GM12878 (cell line): ENCODE data around the gene TRAPPC12. TPM values are rescaled to one million over a fixed set of nuclear protein-coding genes. Genes with fewer than 3 reads are reported as not detected.

Experiments used
- ATAC-seq: fragments of 200-7000 bp; cut with Tn5 transposase; 3 replicates; pipeline ENCODE4 v1.9.1; 2020; ENCODE audit warnings: mild to moderate bottlenecking, moderate library complexity
- BruUV-seq: library from RNA; stranded (reverse); fragments of 400-500 nt; replicated peaks from 2 replicates; lab custom pipeline; 2021; lab: Mats Ljungman, UMichigan
- CTCF ChIA-PET: fragments of 300-600 bp; sonication (Branson Sonifier 250); formaldehyde crosslinking; extraction: SDS; loops from one replicate; lab custom pipeline; 2021; ENCODE audit warnings: inconsistent platforms; lab: Yijun Ruan, JAX
- POLR2A ChIA-PET: fragments of 350-600 bp; formaldehyde crosslinking; extraction: SDS; loops from one replicate; lab custom pipeline; 2021; ENCODE audit warnings: inconsistent platforms; lab: Charles Lee
- RAD21 ChIA-PET: fragments of 300-600 bp; sonication (Branson Sonifier 250); formaldehyde crosslinking; loops from one replicate; lab custom pipeline; 2023; ENCODE audit warnings: antibody characterized with exemption; ENCODE audit not compliant: unreplicated experiment; lab: Charles Lee
- SMC1A ChIA-PET: fragments of 300-600 bp; sonication (Branson Sonifier 250); formaldehyde crosslinking; loops from one replicate; lab custom pipeline; 2023; ENCODE audit not compliant: unreplicated experiment, uncharacterized antibody; lab: Charles Lee
- DNase-seq: peaks from one replicate; pipeline ENCODE4 v3.0.0-alpha.2; 2011; ENCODE audit warnings: low read depth, low spot score
- FAIRE-seq: peaks from 3 replicates; lab custom pipeline; 2011; peaks lifted over from hg19 to GRCh38; lab: Jason Lieb, UNC
- H2AFZ ChIP-seq: 2 replicates; pipeline ENCODE4 v1.6.0; 2011; ENCODE audit warnings: low read depth, low read length, control low read depth; ENCODE audit not compliant: control insufficient read depth
- H3K27ac ChIP-seq: 2 replicates; pipeline ENCODE4 v1.5.1; 2011; ENCODE audit warnings: control low read depth; ENCODE audit not compliant: control insufficient read depth, insufficient read depth
- H3K27me3 ChIP-seq, 2 experiments: replicated peaks in 1 of 2; 2 replicates each; pipeline versions ENCODE4 v1.6.0 to v1.6.1; 2011; ENCODE audit warnings: low read length in 1 of 2; ENCODE audit not compliant: control insufficient read depth in 2 of 2, insufficient read depth in 2 of 2
- H3K36me3 ChIP-seq, 2 experiments: 2 replicates each; pipeline ENCODE4 v1.5.1; 2011; ENCODE audit warnings: low read length in 1 of 2; ENCODE audit not compliant: control insufficient read depth in 2 of 2, insufficient read depth in 2 of 2
- H3K4me1 ChIP-seq: 2 replicates; pipeline ENCODE4 v1.6.1; 2011; ENCODE audit warnings: mild to moderate bottlenecking, low read length, moderate library complexity, mixed read lengths; ENCODE audit not compliant: control insufficient read depth, insufficient read depth
- H3K4me2 ChIP-seq: 2 replicates; pipeline ENCODE4 v1.6.0; 2011; ENCODE audit warnings: control low read depth; ENCODE audit not compliant: control insufficient read depth, insufficient read depth
- H3K4me3 ChIP-seq: fragments of 200-600 bp; sonication (generic); 2 replicates; pipeline ENCODE4 v1.5.1; 2016
- H3K79me2 ChIP-seq: 2 replicates; pipeline ENCODE4 v1.6.0; 2011; ENCODE audit warnings: low read length; ENCODE audit not compliant: control insufficient read depth, insufficient read depth
- H3K9ac ChIP-seq: 2 replicates; pipeline ENCODE4 v1.8.0; 2011; ENCODE audit warnings: low read length, control low read depth, mixed read lengths; ENCODE audit not compliant: control insufficient read depth, insufficient read depth
- H3K9me3 ChIP-seq: replicated peaks from 3 replicates; pipeline ENCODE4 v1.5.1; 2011; ENCODE audit warnings: mild to moderate bottlenecking, low read length; ENCODE audit not compliant: control insufficient read depth, insufficient read depth
- H4K20me1 ChIP-seq: 2 replicates; pipeline ENCODE4 v1.6.0; 2011; ENCODE audit not compliant: control insufficient read depth, insufficient read depth
- BACH1 ChIP-seq: fragments of 450-650 bp; IDR thresholded peaks from 2 replicates; pipeline ENCODE4 v1.6.1; 2017; ENCODE audit warnings: mild to moderate bottlenecking, borderline replicate concordance
- CEBPB ChIP-seq, 2 experiments: fragments of 150-350 bp in 1 of 2; IDR thresholded peaks; 2 replicates each; pipeline ENCODE4 v1.6.1; 2012 to 2014; ENCODE audit warnings: low read depth in 2 of 2, low read length in 2 of 2, borderline replicate concordance in 1 of 2, inconsistent platforms in 1 of 2
- CHD2 ChIP-seq: IDR thresholded peaks from 2 replicates; pipeline ENCODE4 v1.6.1; 2011; ENCODE audit warnings: low read depth, low read length, improper control_type of control experiment, borderline replicate concordance
- CREB1 ChIP-seq: IDR thresholded peaks from 2 replicates; pipeline ENCODE4 v1.6.1; 2012; ENCODE audit warnings: low read depth, mild to moderate bottlenecking, inconsistent platforms
- FOS ChIP-seq: IDR thresholded peaks from 3 replicates; pipeline ENCODE4 v1.6.1; 2011; ENCODE audit warnings: borderline replicate concordance; ENCODE audit not compliant: insufficient read length; ENCODE audit errors: extremely low read depth
- IKZF2 ChIP-seq, 2 experiments: fragments of 450-650 bp; IDR thresholded peaks; 2 replicates each; pipeline ENCODE4 v1.6.1; 2017; ENCODE audit warnings: mild to moderate bottlenecking in 2 of 2, moderate library complexity in 2 of 2
- IRF3 ChIP-seq: fragments of 450-650 bp; IDR thresholded peaks from 2 replicates; pipeline ENCODE4 v1.6.1; 2014; ENCODE audit warnings: mild to moderate bottlenecking
- KAT2A ChIP-seq: conservative IDR thresholded peaks from 2 replicates; pipeline ENCODE4 v1.6.1; 2011; ENCODE audit warnings: low read depth, low read length; ENCODE audit not compliant: control insufficient read depth
- NBN ChIP-seq: fragments of 450-650 bp; IDR thresholded peaks from 2 replicates; pipeline ENCODE4 v1.6.1; 2016
- PRDM15 ChIP-seq: fragments of 450-650 bp; formaldehyde crosslinking; IDR thresholded peaks from 2 replicates; pipeline ENCODE4 v1.4.0; 2020; ENCODE audit warnings: mild to moderate bottlenecking, moderate library complexity
- REST ChIP-seq: IDR thresholded peaks from 2 replicates; pipeline ENCODE4 v1.6.1; 2012; ENCODE audit warnings: mild to moderate bottlenecking, low read depth, low read length
- SREBF1 ChIP-seq: IDR thresholded peaks from 2 replicates; pipeline ENCODE4 v1.6.1; 2012; ENCODE audit warnings: mild to moderate bottlenecking, low read length
- ZNF687 ChIP-seq: fragments of 450-650 bp; IDR thresholded peaks from 2 replicates; pipeline ENCODE4 v1.6.1; 2017; ENCODE audit warnings: mild to moderate bottlenecking, moderate library complexity
- WGBS: methylation state at CpG from one replicate; pipeline ENCODE4 v1.1.6; 2016; ENCODE audit warnings: low lambda C conversion rate; ENCODE audit not compliant: insufficient replicate concordance, insufficient coverage; ENCODE audit errors: missing lambda C conversion rate; 5-methylcytosine and 5-hydroxymethylcytosine counted together
- in situ Hi-C: fragments of 300-500 bp; cut with MboI; formaldehyde crosslinking; loops from 9 replicates; pipeline ENCODE4 v1.14.3; 2018; ENCODE audit warnings: mixed read lengths
- intact Hi-C: fragments of 100-400 bp; cut with micrococcal nuclease; formaldehyde crosslinking; loops from one replicate; pipeline ENCODE4 v1.14.2; 2022; ENCODE audit not compliant: unreplicated experiment
- polyA plus RNA-seq, 11 experiments: library from polyadenylated mRNA; depleted of rRNA in 4 of 11; unstranded in 6 of 11; stranded (reverse) in 5 of 11; fragments of >200 nt; fragmentation: Nextera tagmentation in 4 of 11; fragmentation: Illumina TruSeq in 1 of 11; extraction: Ambion mirVana in 4 of 11; extraction: Trizol in 1 of 11; gene quantifications; 1 replicate in 1 of 11; 2 replicates in 10 of 11; pipeline versions ENCODE4 v1.2.1 to v1.2.3, GENCODE V29; 2011 to 2016; ENCODE audit warnings: inconsistent platforms in 2 of 11, missing spikeins in 2 of 11, low read depth in 1 of 11
- total RNA-seq, 4 experiments: library from RNA; depleted of rRNA in 3 of 4; stranded (reverse); fragments of >200 nt in 3 of 4; fragmentation: Illumina TruSeq in 1 of 4; extraction: Trizol in 1 of 4; gene quantifications; 2 replicates each; pipeline versions ENCODE4 v1.2.1 to v1.2.3, GENCODE V29; 2013 to 2021

The TRAPPC12 gene
- total and polyA plus RNA-seq, 10 of the 15 experiments (the other 5 are each of a cell fraction or from before 2014, with no cell fraction given): 8.6 to 77.1 (median 37.4) TPM

- H3K36me3 ChIP-seq: no peaks in the 10 kb centered on the region
- no peaks in the 10 kb centered on the region for H4K20me1 ChIP-seq
- no peak overlapping the region for H3K4me2 ChIP-seq
- DNase-seq (no peak), ATAC-seq (no peak), FAIRE-seq (no peak)
- no peak overlapping the region for H3K4me3 ChIP-seq
- intact Hi-C loops (no loop called here), in situ Hi-C loops (no loop called here)
- H3K27ac ChIP-seq: no peak overlapping the region
- TF ChIP-seq KAT2A (no peak), SREBF1 (no peak), CREB1 (no peak), BACH1 (no peak), ZNF687 (no peak), PRDM15 (CRISPR knock-in tag) (no peak), CEBPB (IDR thresholded peaks at IDR 0.05; ENCODE audit: borderline replicate concordance in 1 of 2, low read depth in 2 of 2, low read length in 2 of 2) (no peak), REST (no peak), FOS (no peak), IRF3 (no peak), IKZF2 (IDR thresholded peaks at IDR 0.05) (no peak), CHD2 (no peak), NBN (no peak)
- ChIA-PET POLR2A (no interaction called here), RAD21 (no interaction called here), CTCF (no interaction called here), SMC1A (no interaction called here)
- no peaks in the 10 kb centered on the region for H3K4me1 ChIP-seq
- no TSS peak for BruUV-seq
- H3K79me2 ChIP-seq: no peaks in the 10 kb centered on the region
- 35% methylated on average over 6 of the region's 6 CpGs for WGBS
- H3K9ac ChIP-seq: no peak overlapping the region
- H3K9me3 ChIP-seq: no peaks in the 10 kb centered on the region
- no peaks in the 10 kb centered on the region for H3K27me3 ChIP-seq
- no peak overlapping the region for H2AFZ ChIP-seq
Observed at GRCh38 chr2:3488061-3488531, 108.6 kb downstream of the TRAPPC12 start.
